Mesothelial cell of epicardium (in vitro differentiated cells): ENCODE data around the gene CENPH. TPM values are rescaled to one million over a fixed set of nuclear protein-coding genes. Genes with fewer than 3 reads are reported as not detected.
A peak's percentile ranks its signal among the peaks of the same experiment; 100 is the strongest.
"Not testable (repeated sequence)": the region's sequence is repeated elsewhere in the genome, so short reads cannot be mapped to it uniquely, and the experiment has no call there.

Experiments used
- DNase-seq, 2 experiments: peaks; one replicate each; pipeline ENCODE4 v3.0.0; 2021; ENCODE audit warnings: low spot score in 2 of 2; ENCODE audit not compliant: unreplicated experiment in 2 of 2
- H3K27ac Mint-ChIP-seq: 2 replicates; pipeline ENCODE4 v1.8.0; 2021; ENCODE audit warnings: mixed read lengths
- H3K27me3 Mint-ChIP-seq: 2 replicates; pipeline ENCODE4 v1.8.0; 2021; ENCODE audit warnings: low read depth, mixed read lengths
- H3K36me3 Mint-ChIP-seq: 2 replicates; pipeline ENCODE4 v1.8.0; 2021; ENCODE audit warnings: mixed read lengths
- H3K4me1 Mint-ChIP-seq: 2 replicates; pipeline ENCODE4 v1.8.0; 2021; ENCODE audit warnings: mixed read lengths
- H3K4me3 Mint-ChIP-seq: 2 replicates; pipeline ENCODE4 v1.8.0; 2021; ENCODE audit warnings: mild to moderate bottlenecking, moderate library complexity, mixed read lengths
- H3K9me3 Mint-ChIP-seq: 2 replicates; pipeline ENCODE4 v1.8.0; 2021; ENCODE audit warnings: mixed read lengths
- total RNA-seq: library from RNA; stranded (reverse); gene quantifications from 3 replicates; pipeline ENCODE4 v1.2.1, GENCODE V29; 2021
- TF ChIP-seq, protein P1 (sequence below): fragments of 200-600 bp; sonication (generic); IDR thresholded peaks from one replicate; pipeline ENCODE4 v1.5.0; 2021; ENCODE audit warnings: antibody characterized with exemption; ENCODE audit not compliant: unreplicated experiment

CENPH gene
- total RNA-seq, 1 donor from 2014 or later: 15.1 TPM

DNA sequence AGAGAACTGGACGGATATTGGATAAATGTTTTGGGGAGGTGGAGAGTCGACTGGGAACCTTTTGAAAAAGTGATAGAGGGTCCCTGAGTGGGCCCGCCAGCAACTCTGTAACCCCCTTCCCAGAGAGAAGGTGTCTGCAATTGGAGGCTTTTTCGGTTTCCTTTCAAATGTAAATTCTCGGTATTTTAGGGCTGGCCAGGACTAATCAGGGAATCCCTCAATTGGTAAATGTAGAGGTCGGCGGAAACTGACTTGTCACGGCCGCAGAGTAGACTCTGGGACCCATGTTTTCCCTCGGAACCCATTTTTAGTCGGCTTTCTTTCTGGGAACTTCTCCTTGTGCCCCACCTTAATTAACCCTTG lies 21.9 kb upstream of the CENPH start:
- no peak for DNase-seq
- Mint-ChIP-seq H3K27me3 (no peaks in the 10 kb centered on the region), H3K9me3 (no peaks in the 10 kb centered on the region), H3K4me1 (peaks cover 20% of the 10 kb centered on the region), H3K4me3 (peak overlapping the region; percentile 97), H3K27ac (peak overlapping the region; percentile 98), H3K36me3 (peaks cover 17% of the 10 kb centered on the region)
- TF ChIP-seq, protein P1, sequence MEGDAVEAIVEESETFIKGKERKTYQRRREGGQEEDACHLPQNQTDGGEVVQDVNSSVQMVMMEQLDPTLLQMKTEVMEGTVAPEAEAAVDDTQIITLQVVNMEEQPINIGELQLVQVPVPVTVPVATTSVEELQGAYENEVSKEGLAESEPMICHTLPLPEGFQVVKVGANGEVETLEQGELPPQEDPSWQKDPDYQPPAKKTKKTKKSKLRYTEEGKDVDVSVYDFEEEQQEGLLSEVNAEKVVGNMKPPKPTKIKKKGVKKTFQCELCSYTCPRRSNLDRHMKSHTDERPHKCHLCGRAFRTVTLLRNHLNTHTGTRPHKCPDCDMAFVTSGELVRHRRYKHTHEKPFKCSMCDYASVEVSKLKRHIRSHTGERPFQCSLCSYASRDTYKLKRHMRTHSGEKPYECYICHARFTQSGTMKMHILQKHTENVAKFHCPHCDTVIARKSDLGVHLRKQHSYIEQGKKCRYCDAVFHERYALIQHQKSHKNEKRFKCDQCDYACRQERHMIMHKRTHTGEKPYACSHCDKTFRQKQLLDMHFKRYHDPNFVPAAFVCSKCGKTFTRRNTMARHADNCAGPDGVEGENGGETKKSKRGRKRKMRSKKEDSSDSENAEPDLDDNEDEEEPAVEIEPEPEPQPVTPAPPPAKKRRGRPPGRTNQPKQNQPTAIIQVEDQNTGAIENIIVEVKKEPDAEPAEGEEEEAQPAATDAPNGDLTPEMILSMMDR: no peak

DNA sequence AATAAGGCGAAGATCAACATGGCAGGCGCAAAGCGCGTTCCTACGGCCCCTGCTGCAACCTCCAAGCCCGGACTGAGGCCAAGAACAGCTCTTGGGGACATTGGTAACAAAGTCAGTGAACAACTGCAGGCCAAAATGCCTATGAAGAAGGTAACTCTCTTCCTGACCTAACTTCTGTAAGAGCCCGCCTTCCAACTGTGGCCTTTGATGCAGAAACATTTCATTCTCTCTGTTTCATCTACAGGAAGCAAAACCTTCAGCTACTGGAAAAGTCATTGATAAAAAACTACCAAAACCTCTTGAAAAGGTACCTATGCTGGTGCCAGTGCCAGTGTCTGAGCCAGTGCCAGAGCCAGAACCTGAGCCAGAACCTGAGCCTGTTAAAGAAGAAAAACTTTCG lies 21.5 kb upstream of the CENPH start:
- Mint-ChIP-seq H3K36me3 (peaks cover 18% of the 10 kb centered on the region), H3K27me3 (no peaks in the 10 kb centered on the region), H3K4me3 (peak overlapping the region; percentile 97), H3K27ac (peak overlapping the region; percentile 98), H3K4me1 (peaks cover 20% of the 10 kb centered on the region), H3K9me3 (no peaks in the 10 kb centered on the region)
- DNase-seq: no peak
- TF ChIP-seq, protein P1: no peak

- no peak for DNase-seq
These were observed 18.9 kb upstream of the CENPH start for GRCh38 chr5:69170495-69170894.

DNA sequence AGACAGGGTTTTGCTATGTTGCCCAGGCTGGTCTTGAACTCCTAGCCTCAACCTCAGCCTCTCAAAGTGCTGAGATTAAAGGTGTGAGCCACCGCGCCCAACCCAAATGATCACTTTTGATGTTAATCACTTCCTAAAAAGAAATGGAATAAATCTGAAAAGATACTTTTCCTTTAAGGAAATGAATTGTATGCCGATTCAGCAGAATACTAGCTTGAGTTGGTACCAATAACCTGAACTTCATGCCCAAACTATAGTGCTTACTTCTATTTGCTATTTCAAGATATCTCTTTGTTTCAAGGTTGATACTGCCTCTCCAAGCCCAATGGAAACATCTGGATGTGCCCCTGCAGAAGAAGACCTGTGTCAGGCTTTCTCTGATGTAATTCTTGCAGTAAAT lies 18.4 kb upstream of the CENPH start:
- TF ChIP-seq, protein P1: no peak
- Mint-ChIP-seq H3K27me3 (no peaks in the 10 kb centered on the region), H3K27ac (no peak overlapping the region), H3K4me3 (no peak overlapping the region), H3K4me1 (peaks cover 20% of the 10 kb centered on the region), H3K36me3 (peaks cover 30% of the 10 kb centered on the region), H3K9me3 (no peaks in the 10 kb centered on the region)
- no peak for DNase-seq

More at GRCh38 chr5:69170495-69170894, 18.9 kb upstream of the CENPH start:
- Mint-ChIP-seq H3K4me1 (peaks cover 20% of the 10 kb centered on the region), H3K27me3 (no peaks in the 10 kb centered on the region), H3K27ac (no peak overlapping the region), H3K4me3 (no peak overlapping the region), H3K9me3 (no peaks in the 10 kb centered on the region), H3K36me3 (peaks cover 29% of the 10 kb centered on the region)
- TF ChIP-seq, protein P1: no peak

- not testable (repeated sequence) for H3K4me3 Mint-ChIP-seq, H3K36me3 Mint-ChIP-seq, H3K27ac Mint-ChIP-seq
These were observed 7.6 kb upstream of the CENPH start for GRCh38 chr5:69181659-69182293.

DNA sequence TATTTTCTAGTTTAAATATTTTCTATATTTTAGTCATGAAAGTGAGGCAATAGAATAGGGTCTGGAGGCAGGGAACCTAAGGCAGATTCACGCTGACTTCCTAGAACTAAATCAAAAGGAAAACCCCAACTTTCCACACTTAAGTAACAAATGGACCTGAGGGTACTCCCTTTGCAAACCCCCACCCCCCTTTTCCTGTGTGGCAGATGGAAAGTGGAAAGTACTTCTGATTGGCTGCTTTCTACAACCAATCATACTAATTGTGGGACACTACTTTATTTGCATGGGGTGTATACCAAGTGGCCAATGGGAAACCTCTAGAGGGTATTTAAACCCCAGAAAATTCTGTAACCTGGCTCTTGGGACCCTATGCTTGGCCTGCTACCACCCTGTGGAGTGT lies 4.8 kb upstream of the CENPH start:
- TF ChIP-seq, protein P1: no peak
- Mint-ChIP-seq H3K27me3 (no peaks in the 10 kb centered on the region), H3K36me3 (no peaks in the 10 kb centered on the region), H3K4me1 (peaks cover 8% of the 10 kb centered on the region), H3K4me3 (no peak overlapping the region), H3K27ac (no peak overlapping the region), H3K9me3 (no peaks in the 10 kb centered on the region)
- DNase-seq: no peak

More at GRCh38 chr5:69181659-69182293, 7.6 kb upstream of the CENPH start:
- not testable (repeated sequence) for H3K9me3 Mint-ChIP-seq, H3K27me3 Mint-ChIP-seq, DNase-seq, H3K4me1 Mint-ChIP-seq
